Muscle of leg (tissue), 11 donors: ENCODE data around the gene GRIK2. TPM values are rescaled to one million over a fixed set of nuclear protein-coding genes. Genes with fewer than 3 reads are reported as not detected.

Experiments
- DNase-seq: peaks from one replicate; pipeline ENCODE4 v3.0.0; 2013
- H3K27ac ChIP-seq: one replicate; pipeline ENCODE4 v1.5.1; 2013; ENCODE audit warnings: mild to moderate bottlenecking, low read length, control low read depth
- H3K27me3 ChIP-seq: one replicate; pipeline ENCODE4 v1.6.1; 2013; ENCODE audit warnings: low read length; ENCODE audit not compliant: control insufficient read depth, insufficient read depth
- H3K36me3 ChIP-seq: one replicate; pipeline ENCODE4 v1.6.1; 2013; ENCODE audit warnings: low read length; ENCODE audit not compliant: control insufficient read depth, insufficient read depth
- H3K4me1 ChIP-seq: one replicate; pipeline ENCODE4 v1.6.1; 2013; ENCODE audit warnings: low read length; ENCODE audit not compliant: control insufficient read depth, insufficient read depth
- H3K4me3 ChIP-seq: one replicate; pipeline ENCODE4 v1.5.1; 2013; ENCODE audit warnings: low read length, control low read depth
- H3K9me3 ChIP-seq: replicated peaks from 2 replicates; pipeline ENCODE4 v1.6.1; 2013; ENCODE audit warnings: low read depth, low read length; ENCODE audit not compliant: control insufficient read depth
- WGBS: methylation state at CpG from one replicate; pipeline ENCODE4 v1.1.5; 2013; ENCODE audit warnings: missing lambda C conversion rate; ENCODE audit not compliant: insufficient coverage; 5-methylcytosine and 5-hydroxymethylcytosine counted together
- polyA plus RNA-seq, 8 donors: library from polyadenylated mRNA; unstranded; fragments of 120-200 nt; gene quantifications; one replicate each; pipeline versions ENCODE4 v1.2.1 to v1.2.3, GENCODE V29; 2013; ENCODE audit warnings: inconsistent platforms in 1 of 8, low replicate concordance in 1 of 8; ENCODE audit not compliant: insufficient read length in 8 of 8, insufficient read depth in 1 of 8
- total RNA-seq: library from RNA; stranded (reverse); fragments of 120-200 nt; gene quantifications from one replicate; pipeline ENCODE4 v1.2.4, GENCODE V29; 2013

GRIK2 gene
- total and polyA plus RNA-seq, 9 donors: 1.2 to 4.0 (median 1.9) TPM

DNA sequence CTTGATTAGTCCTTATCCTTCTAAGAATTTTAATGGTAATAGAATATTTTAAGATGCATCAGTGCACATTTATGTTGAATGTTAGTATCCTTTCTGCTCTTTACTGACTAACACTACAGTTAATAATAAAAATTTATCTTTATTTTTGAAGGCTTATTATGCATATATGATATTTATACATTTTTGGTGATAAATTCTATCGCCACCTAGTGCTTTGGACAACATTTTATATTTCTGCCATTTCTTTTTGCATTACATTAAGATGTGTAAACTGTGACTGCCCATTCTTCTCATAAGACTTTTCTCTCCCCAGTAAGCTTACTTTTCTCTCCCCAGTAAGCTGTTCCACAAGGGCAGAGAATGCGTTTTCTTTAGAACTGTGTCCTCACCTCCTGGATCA is 252.3 kb downstream of the GRIK2 start:
- Histone ChIP-seq H3K9me3 (no peaks in the 10 kb centered on the region), H3K4me3 (no peak overlapping the region), H3K27ac (no peak overlapping the region), H3K27me3 (no peaks in the 10 kb centered on the region), H3K4me1 (no peaks in the 10 kb centered on the region), H3K36me3 (no peaks in the 10 kb centered on the region)
- WGBS: no CpG with 5 or more reads among the region's 2 CpGs
- DNase-seq: no peak

DNA sequence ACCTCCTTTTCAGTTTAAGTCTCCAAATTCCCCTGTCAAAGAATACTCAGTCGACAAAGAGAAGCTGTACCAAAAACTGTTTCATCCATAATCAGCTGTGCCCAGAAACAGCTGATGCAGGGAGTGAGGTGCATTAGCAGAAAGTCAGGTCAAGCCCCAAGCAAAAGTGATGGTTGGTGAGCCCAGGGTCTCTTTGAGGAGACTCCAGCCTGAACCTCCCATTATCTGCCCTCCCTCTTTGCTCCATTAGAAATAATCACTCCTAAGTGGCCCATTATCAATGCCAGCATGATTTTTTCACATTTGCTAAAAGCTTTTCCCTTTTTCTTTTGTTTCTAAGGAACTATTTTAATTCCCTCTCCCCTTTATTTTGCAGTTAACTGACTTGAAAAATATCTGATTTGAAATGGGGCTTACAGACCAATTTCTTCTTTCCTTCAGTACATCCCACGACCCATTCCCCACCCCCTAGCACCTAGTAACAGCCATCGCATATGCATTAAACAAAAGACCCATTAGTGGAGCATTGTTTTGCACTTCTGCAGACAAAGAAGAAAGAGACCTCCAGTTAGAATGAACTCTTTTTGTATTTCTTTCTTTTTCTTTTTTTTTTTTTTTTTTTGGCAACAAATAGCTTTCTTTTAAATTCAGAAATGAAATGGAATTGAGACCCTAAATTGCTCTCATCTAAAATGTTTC is 257.0 kb downstream of the GRIK2 start:
- no peaks in the 10 kb centered on the region for H3K9me3 ChIP-seq
- 80% methylated on average over 1 of the region's 3 CpGs for WGBS

DNA sequence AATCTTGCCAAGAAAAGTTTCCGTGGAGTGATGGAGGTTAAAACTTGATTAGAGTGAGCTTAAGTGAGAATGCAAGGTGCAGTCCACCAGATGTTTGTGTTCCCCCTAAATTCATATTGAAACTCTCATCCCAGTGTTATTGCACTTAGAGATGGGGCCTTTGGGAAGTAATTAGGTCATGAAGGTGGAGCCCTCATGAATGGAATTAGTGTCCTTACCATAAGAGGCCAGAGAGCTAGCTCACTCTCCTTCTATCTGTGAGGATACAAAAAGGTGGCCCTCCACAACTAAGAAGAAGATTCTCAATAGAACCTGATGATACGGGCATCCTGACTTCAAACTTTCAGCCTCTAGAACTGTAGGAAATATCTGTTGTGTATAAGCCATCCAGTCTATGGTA is 258.6 kb downstream of the GRIK2 start:
- Histone ChIP-seq H3K27ac (no peak overlapping the region), H3K4me3 (no peak overlapping the region), H3K9me3 (no peaks in the 10 kb centered on the region), H3K27me3 (no peaks in the 10 kb centered on the region), H3K4me1 (no peaks in the 10 kb centered on the region), H3K36me3 (no peaks in the 10 kb centered on the region)
- no peak for DNase-seq
- whole genome bisulfite sequencing: 80% methylated on average over 1 of the region's 2 CpGs

More for the DNA sequence above, 257.0 kb downstream of the GRIK2 start:
- no peak overlapping the region for H3K4me3 ChIP-seq
- H3K36me3 ChIP-seq: no peaks in the 10 kb centered on the region
- DNase-seq: no peak
- H3K4me1 ChIP-seq: no peaks in the 10 kb centered on the region
- H3K27ac ChIP-seq: no peak overlapping the region
- H3K27me3 ChIP-seq: no peaks in the 10 kb centered on the region

DNA sequence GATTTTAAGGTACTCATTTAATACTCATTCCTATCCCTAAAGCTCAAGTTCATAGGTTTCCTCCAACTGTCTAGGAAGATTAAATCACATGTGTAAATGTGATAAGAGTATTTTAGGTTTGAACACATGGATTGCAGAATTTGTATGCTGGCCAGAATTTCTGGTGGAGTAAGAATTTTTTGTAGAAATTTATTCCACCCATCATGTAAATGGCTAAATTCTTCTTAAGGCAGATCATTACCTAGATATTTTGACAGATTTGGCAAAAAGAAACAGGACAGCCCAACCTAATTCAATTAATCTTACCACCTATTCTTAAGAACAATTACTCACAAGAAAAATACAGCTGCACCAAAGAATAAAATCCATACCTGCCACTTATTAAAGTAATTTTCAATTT is 261.6 kb downstream of the GRIK2 start:
- Histone ChIP-seq H3K27ac (no peak overlapping the region), H3K4me3 (no peak overlapping the region), H3K4me1 (no peaks in the 10 kb centered on the region), H3K27me3 (no peaks in the 10 kb centered on the region), H3K9me3 (no peaks in the 10 kb centered on the region), H3K36me3 (no peaks in the 10 kb centered on the region)
- DNase-seq: no peak

DNA sequence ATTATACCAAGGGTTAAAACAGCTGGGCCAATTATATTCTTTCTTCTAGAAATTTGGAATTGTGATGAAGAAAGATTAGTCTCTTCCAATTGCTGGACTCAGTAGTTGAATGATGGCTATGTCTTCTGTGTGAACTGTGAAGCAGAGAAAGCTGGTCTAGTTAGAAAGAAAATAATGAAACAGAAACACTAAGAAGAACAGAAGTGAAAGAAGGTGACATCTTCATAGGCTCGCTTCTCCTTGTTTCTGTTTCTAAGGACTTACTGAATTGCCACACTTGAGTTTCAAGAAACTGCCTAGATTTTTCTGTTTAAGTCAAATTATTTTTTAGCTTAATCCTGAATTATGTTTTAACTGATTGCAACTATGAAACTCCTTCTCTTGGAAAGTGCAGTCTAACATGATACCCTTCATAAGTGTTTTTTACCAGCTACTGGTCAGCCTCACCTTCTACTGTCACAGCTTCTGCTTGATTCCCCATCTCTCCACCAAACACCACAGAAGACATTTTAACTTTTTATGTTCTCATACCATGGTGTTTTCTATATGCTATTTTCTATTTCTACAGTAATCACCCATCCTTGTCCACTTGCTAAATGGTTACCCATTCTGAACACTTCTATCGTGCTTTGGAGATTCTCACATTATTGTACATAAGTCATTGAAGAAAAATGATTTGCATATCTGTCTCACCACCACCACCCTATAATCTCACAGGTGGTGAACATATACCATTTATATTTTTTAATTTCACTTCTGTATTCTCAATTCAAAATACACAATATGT is 268.8 kb downstream of the GRIK2 start:
- Histone ChIP-seq H3K27ac (no peak overlapping the region), H3K27me3 (no peaks in the 10 kb centered on the region), H3K9me3 (no peaks in the 10 kb centered on the region), H3K4me3 (no peak overlapping the region), H3K4me1 (no peaks in the 10 kb centered on the region), H3K36me3 (no peaks in the 10 kb centered on the region)
- WGBS: no CpG with 5 or more reads among the region's 2 CpGs
- DNase-seq: no peak

DNA sequence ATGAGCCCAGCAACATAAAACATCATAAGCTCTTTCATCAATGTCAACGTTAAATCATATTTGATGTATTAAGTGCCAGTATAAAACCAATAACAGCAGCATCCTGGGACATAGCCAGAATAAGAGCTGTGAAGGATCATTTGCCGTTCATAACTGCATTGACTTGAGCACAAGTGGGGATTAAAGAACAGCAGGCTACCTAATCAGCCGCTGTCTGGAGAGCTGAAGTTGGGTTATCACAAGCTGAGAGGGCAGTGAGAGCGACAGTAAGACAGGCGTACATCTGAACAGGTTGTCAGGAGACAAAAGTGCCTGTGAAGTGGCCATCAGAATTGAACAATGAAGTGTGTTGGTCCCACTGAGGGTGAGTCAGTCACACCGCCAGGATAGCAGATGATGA is 269.6 kb downstream of the GRIK2 start:
- no peak for DNase-seq
- H3K27ac ChIP-seq: no peak overlapping the region
- H3K4me1 ChIP-seq: no peaks in the 10 kb centered on the region
- H3K27me3 ChIP-seq: no peaks in the 10 kb centered on the region
- H3K4me3 ChIP-seq: no peak overlapping the region
- no peaks in the 10 kb centered on the region for H3K36me3 ChIP-seq
- WGBS: 36% methylated on average over 4 of the region's 6 CpGs
- H3K9me3 ChIP-seq: no peaks in the 10 kb centered on the region

DNA sequence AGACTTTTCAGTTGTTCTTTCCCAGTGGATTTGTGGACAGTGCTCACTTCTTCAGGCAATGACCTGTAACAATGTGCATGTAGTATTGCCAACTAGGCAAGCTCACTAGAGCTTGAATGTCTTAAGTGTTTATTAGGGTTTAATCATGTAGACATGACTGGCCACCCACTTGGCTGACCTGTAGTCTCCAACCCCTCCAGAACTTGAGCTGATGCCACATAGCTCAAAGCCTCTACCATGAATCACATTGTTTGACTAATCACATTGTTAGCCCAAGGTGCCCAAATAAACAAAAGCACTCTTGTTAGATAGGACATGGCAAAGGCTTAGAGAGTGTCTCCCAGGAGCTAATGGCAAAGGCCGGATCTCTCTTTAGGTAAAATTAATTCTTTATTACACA is 272.7 kb downstream of the GRIK2 start:
- WGBS: no CpG with 5 or more reads among the region's 1 CpG
- no peak for DNase-seq
- Histone ChIP-seq H3K4me3 (no peak overlapping the region), H3K9me3 (no peaks in the 10 kb centered on the region), H3K4me1 (no peaks in the 10 kb centered on the region), H3K27me3 (no peaks in the 10 kb centered on the region), H3K27ac (no peak overlapping the region), H3K36me3 (no peaks in the 10 kb centered on the region)

DNA sequence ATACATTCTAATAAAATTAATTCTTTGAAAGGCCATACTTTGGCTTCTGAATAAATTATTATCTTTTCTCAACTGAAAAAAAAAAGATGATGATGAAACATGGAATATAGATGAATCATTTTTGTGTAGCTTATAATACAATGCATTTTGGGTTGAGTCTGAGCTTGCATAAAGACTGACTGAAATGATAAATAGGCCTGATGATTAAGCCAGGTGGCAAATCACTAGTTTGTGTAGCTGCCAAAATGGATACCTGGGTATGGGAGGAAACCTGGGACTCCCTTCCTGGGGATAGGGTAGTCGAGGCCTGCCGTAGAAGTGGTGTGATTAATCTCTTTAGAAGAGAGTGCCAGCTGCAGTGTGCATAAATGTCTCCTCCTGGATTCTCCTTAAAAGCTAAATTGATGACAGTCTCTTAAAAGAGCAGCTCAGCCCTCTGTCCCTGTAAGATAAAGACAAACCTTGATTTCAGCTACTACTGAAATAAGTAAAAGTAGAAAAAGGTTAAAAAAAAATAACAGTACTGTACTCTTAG is 275.1 kb downstream of the GRIK2 start:
- no peaks in the 10 kb centered on the region for H3K4me1 ChIP-seq
- no peak overlapping the region for H3K4me3 ChIP-seq
- no peak for DNase-seq
- no peak overlapping the region for H3K27ac ChIP-seq
- WGBS: 46% methylated on average over 2 of the region's 2 CpGs
- H3K27me3 ChIP-seq: no peaks in the 10 kb centered on the region
- H3K36me3 ChIP-seq: no peaks in the 10 kb centered on the region
- no peaks in the 10 kb centered on the region for H3K9me3 ChIP-seq

DNA sequence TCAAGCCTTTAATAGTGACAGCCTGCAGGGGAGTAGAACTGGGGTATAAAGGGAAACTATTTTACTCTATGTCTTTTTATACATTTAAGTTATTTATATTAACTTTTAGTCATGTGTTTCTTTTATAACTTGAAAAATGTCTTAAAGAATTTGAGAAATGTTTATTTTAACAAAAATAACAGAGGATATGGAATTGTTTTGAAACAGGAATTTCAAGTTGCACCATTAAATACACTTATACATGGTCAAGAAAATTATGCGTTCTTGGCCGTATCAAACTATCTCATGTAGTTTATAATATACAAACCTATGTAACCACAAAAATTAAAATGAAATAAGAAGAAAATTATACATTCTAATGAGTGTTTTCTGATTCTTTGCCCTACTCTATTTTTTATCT is 282.7 kb downstream of the GRIK2 start:
- no peaks in the 10 kb centered on the region for H3K9me3 ChIP-seq
- H3K4me3 ChIP-seq: no peak overlapping the region
- DNase-seq: no peak
- WGBS: no CpG with 5 or more reads among the region's 2 CpGs
- H3K27me3 ChIP-seq: no peaks in the 10 kb centered on the region
- no peaks in the 10 kb centered on the region for H3K4me1 ChIP-seq
- H3K27ac ChIP-seq: no peak overlapping the region
- H3K36me3 ChIP-seq: no peaks in the 10 kb centered on the region

DNA sequence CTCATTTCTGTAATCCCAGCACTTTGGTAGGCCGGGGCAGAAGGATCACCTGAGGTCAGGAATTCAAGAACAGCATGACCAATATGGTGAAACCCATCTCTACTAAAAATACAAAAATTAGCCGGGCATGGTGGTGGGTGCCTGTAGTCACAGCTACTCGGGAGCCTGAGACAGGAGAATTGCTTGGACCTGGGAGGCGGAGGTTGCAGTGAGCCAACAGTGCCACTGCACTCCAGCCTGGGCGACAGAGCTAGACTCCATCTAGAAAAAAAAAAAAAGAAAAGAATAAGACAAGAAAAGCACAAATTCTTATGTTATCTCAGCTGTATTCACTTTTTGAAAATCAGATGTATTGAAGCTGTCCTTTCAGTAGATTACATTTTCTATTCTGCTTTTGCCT is 289.4 kb downstream of the GRIK2 start:
- no peaks in the 10 kb centered on the region for H3K36me3 ChIP-seq
- no peak overlapping the region for H3K27ac ChIP-seq
- DNase-seq: no peak
- no peak overlapping the region for H3K4me3 ChIP-seq
- no peaks in the 10 kb centered on the region for H3K9me3 ChIP-seq
- H3K4me1 ChIP-seq: no peaks in the 10 kb centered on the region
- no peaks in the 10 kb centered on the region for H3K27me3 ChIP-seq
- WGBS: 90% methylated on average over 2 of the region's 5 CpGs
